IPS-18a (cell line): ENCODE measurements around the gene DGCR6.
"Not testable (repeated sequence)": the region's sequence is repeated elsewhere in the genome, so short reads cannot be mapped to it uniquely, and the experiment has no call there.

ENCODE experiments used
- H3K27ac ChIP-seq: one replicate; pipeline ENCODE4 v1.5.1; 2013; ENCODE audit warnings: low read length
- H3K27me3 ChIP-seq: one replicate; pipeline ENCODE4 v1.6.1; 2013; ENCODE audit warnings: mild to moderate bottlenecking, low read length; ENCODE audit not compliant: control insufficient read depth, insufficient read depth
- H3K36me3 ChIP-seq: one replicate; pipeline ENCODE4 v1.6.1; 2013; ENCODE audit warnings: low read depth, low read length; ENCODE audit not compliant: control insufficient read depth
- H3K4me1 ChIP-seq: one replicate; pipeline ENCODE4 v1.6.1; 2013; ENCODE audit warnings: low read depth, low read length; ENCODE audit not compliant: control insufficient read depth
- H3K4me3 ChIP-seq: one replicate; pipeline ENCODE4 v1.5.1; 2013; ENCODE audit warnings: low read length
- H3K9ac ChIP-seq: one replicate; pipeline ENCODE4 v1.6.1; 2013; ENCODE audit warnings: mild to moderate bottlenecking, low read length, moderate library complexity
- H3K9me3 ChIP-seq: one replicate; pipeline ENCODE4 v1.6.1; 2013; ENCODE audit warnings: low read depth, low read length; ENCODE audit not compliant: control insufficient read depth

DGCR6 gene

GRCh38 chr22:18905540-18906409 lies at the start of gene DGCR6:
TSS of gene DGCR6 (plus strand) at chr22:18906320. CDS start at chr22:18906375, 55 bp downstream.
- Histone ChIP-seq H3K9ac (no peak within 1 kb of the TSS), H3K9me3 (no peaks in the 10 kb centered on the region), H3K4me3 (no peak within 1 kb of the TSS), H3K36me3 (no peaks in the 10 kb centered on the region), H3K27me3 (no peaks in the 10 kb centered on the region), H3K4me1 (no peaks in the 10 kb centered on the region), H3K27ac (no peak within 1 kb of the TSS)

- H3K4me1 ChIP-seq, H3K27me3 ChIP-seq, H3K9ac ChIP-seq, H3K4me3 ChIP-seq, H3K36me3 ChIP-seq, H3K27ac ChIP-seq, H3K9me3 ChIP-seq: not testable (repeated sequence)
These were observed 46.8 kb upstream of the DGCR6 start for GRCh38 chr22:18859314-18859713.

- not testable (repeated sequence) for H3K4me3 ChIP-seq, H3K4me1 ChIP-seq, H3K9ac ChIP-seq, H3K27ac ChIP-seq, H3K27me3 ChIP-seq, H3K36me3 ChIP-seq, H3K9me3 ChIP-seq
These were observed 24.9 kb upstream of the DGCR6 start for GRCh38 chr22:18881260-18881659.

- H3K4me3 ChIP-seq, H3K36me3 ChIP-seq, H3K9ac ChIP-seq, H3K4me1 ChIP-seq, H3K27me3 ChIP-seq, H3K9me3 ChIP-seq, H3K27ac ChIP-seq: not testable (repeated sequence)
These were observed 21.7 kb upstream of the DGCR6 start for GRCh38 chr22:18884465-18884864.

GRCh38 chr22:18888115-18888514 lies 18.0 kb upstream of the DGCR6 start:
- H3K27me3 ChIP-seq = no peaks in the 10 kb centered on the region
- no peaks in the 10 kb centered on the region for H3K36me3 ChIP-seq
- no peak overlapping the region for H3K4me3 ChIP-seq
- no peaks in the 10 kb centered on the region for H3K9me3 ChIP-seq
- no peaks in the 10 kb centered on the region for H3K4me1 ChIP-seq
- no peak overlapping the region for H3K9ac ChIP-seq
- H3K27ac ChIP-seq = no peak overlapping the region

GRCh38 chr22:18890510-18891192 lies 15.5 kb upstream of the DGCR6 start:
- not testable (repeated sequence) for H3K4me3 ChIP-seq, H3K36me3 ChIP-seq, H3K27me3 ChIP-seq, H3K27ac ChIP-seq, H3K9me3 ChIP-seq, H3K4me1 ChIP-seq, H3K9ac ChIP-seq

GRCh38 chr22:18893775-18894174 lies 12.3 kb upstream of the DGCR6 start:
- not testable (repeated sequence) for H3K36me3 ChIP-seq, H3K4me3 ChIP-seq, H3K9me3 ChIP-seq, H3K4me1 ChIP-seq, H3K27me3 ChIP-seq, H3K9ac ChIP-seq, H3K27ac ChIP-seq

- not testable (repeated sequence) for H3K9ac ChIP-seq, H3K27me3 ChIP-seq, H3K36me3 ChIP-seq, H3K4me3 ChIP-seq, H3K4me1 ChIP-seq, H3K27ac ChIP-seq, H3K9me3 ChIP-seq
These were observed 10.0 kb upstream of the DGCR6 start for GRCh38 chr22:18896037-18896657.

GRCh38 chr22:18906410-18906745 lies 258 bp downstream of the DGCR6 start:
- H3K9ac ChIP-seq, H3K4me3 ChIP-seq, H3K27ac ChIP-seq, H3K27me3 ChIP-seq, H3K36me3 ChIP-seq, H3K4me1 ChIP-seq, H3K9me3 ChIP-seq: not testable (repeated sequence)

- H3K4me1 ChIP-seq = no peaks in the 10 kb centered on the region
- no peak overlapping the region for H3K9ac ChIP-seq
- no peaks in the 10 kb centered on the region for H3K9me3 ChIP-seq
- H3K4me3 ChIP-seq = no peak overlapping the region
- H3K27me3 ChIP-seq = no peaks in the 10 kb centered on the region
- no peak overlapping the region for H3K27ac ChIP-seq
- H3K36me3 ChIP-seq = no peaks in the 10 kb centered on the region
These were observed 776 bp downstream of the DGCR6 start for GRCh38 chr22:18906896-18907295.

GRCh38 chr22:18909556-18909955 lies 3.4 kb downstream of the DGCR6 start:
- Histone ChIP-seq H3K4me3 (no peak overlapping the region), H3K36me3 (no peaks in the 10 kb centered on the region), H3K27me3 (no peaks in the 10 kb centered on the region), H3K27ac (no peak overlapping the region), H3K9ac (no peak overlapping the region), H3K4me1 (no peaks in the 10 kb centered on the region), H3K9me3 (no peaks in the 10 kb centered on the region)

GRCh38 chr22:18911535-18911934 lies 5.4 kb downstream of the DGCR6 start:
- not testable (repeated sequence) for H3K27me3 ChIP-seq, H3K36me3 ChIP-seq, H3K27ac ChIP-seq, H3K4me3 ChIP-seq, H3K4me1 ChIP-seq, H3K9me3 ChIP-seq, H3K9ac ChIP-seq
